IMR-90 (cell line): ENCODE results near the gene UTF1. TPM values are rescaled to one million over a fixed set of nuclear protein-coding genes. Genes with fewer than 3 reads are reported as not detected.

Experiments
- ATAC-seq: fragments of 200-7000 bp; cut with Tn5 transposase; 2 replicates; pipeline ENCODE4 v1.9.1; 2020; ENCODE audit warnings: low read depth, mild to moderate bottlenecking, moderate library complexity
- BruUV-seq: library from RNA; stranded (reverse); fragments of 400-500 nt; replicated peaks from 2 replicates; lab custom pipeline; 2021; lab: Mats Ljungman, UMichigan
- CTCF ChIA-PET: fragments of 300-600 bp; formaldehyde crosslinking; extraction: SDS; loops from one replicate; lab custom pipeline; 2021; ENCODE audit warnings: antibody characterized with exemption; lab: Yijun Ruan, JAX
- POLR2A ChIA-PET: fragments of 300-600 bp; sonication (Branson Sonifier 250); formaldehyde crosslinking; loops from one replicate; lab custom pipeline; 2022; ENCODE audit warnings: antibody characterized with exemption; ENCODE audit not compliant: unreplicated experiment; lab: Charles Lee
- DNase-seq: peaks from one replicate; pipeline ENCODE4 v3.0.0; 2013
- H2AFZ ChIP-seq: replicated peaks from 2 replicates; pipeline ENCODE3; 2013; ENCODE audit warnings: low read length, mild to moderate bottlenecking; ENCODE audit not compliant: poor library complexity
- H2AK5ac ChIP-seq: 2 replicates; pipeline ENCODE4 v1.6.1; 2013; ENCODE audit warnings: low read depth, low read length, inconsistent platforms
- H2AK9ac ChIP-seq: replicated peaks from 2 replicates; pipeline ENCODE3; 2013; ENCODE audit warnings: mild to moderate bottlenecking, low read depth, low read length, moderate library complexity; ENCODE audit not compliant: poor library complexity
- H2BK120ac ChIP-seq: 2 replicates; pipeline ENCODE4 v1.6.1; 2013; ENCODE audit warnings: low read depth, low read length, inconsistent platforms
- H2BK15ac ChIP-seq: 3 replicates; pipeline ENCODE4 v1.6.1; 2013; ENCODE audit warnings: low read depth, low read length, inconsistent platforms
- H2BK20ac ChIP-seq: 2 replicates; pipeline ENCODE4 v1.6.1; 2013; ENCODE audit warnings: low read depth, mild to moderate bottlenecking, inconsistent platforms, low read length, moderate library complexity
- H2BK5ac ChIP-seq: 2 replicates; pipeline ENCODE4 v1.6.1; 2013; ENCODE audit warnings: mild to moderate bottlenecking, low read depth, low read length, inconsistent platforms; ENCODE audit not compliant: poor library complexity, severe bottlenecking
- H3K14ac ChIP-seq: replicated peaks from 2 replicates; pipeline ENCODE4 v1.6.1; 2013; ENCODE audit warnings: low read depth, low read length, inconsistent platforms
- H3K18ac ChIP-seq: 2 replicates; pipeline ENCODE4 v1.6.1; 2013; ENCODE audit warnings: low read depth, low read length, control low read depth
- H3K23ac ChIP-seq: 2 replicates; pipeline ENCODE4 v1.6.1; 2013; ENCODE audit warnings: low read depth, low read length, inconsistent platforms
- H3K27ac ChIP-seq: 2 replicates; pipeline ENCODE4 v1.5.1; 2013; ENCODE audit warnings: mild to moderate bottlenecking, control low read depth, low read length; ENCODE audit not compliant: insufficient read depth
- H3K27me3 ChIP-seq: 2 replicates; pipeline ENCODE4 v1.6.1; 2013; ENCODE audit warnings: low read length; ENCODE audit not compliant: control insufficient read depth, insufficient read depth
- H3K36me3 ChIP-seq: 2 replicates; pipeline ENCODE4 v1.6.1; 2013; ENCODE audit warnings: low read length, mixed read lengths; ENCODE audit not compliant: control insufficient read depth, insufficient read depth
- H3K4ac ChIP-seq: 2 replicates; pipeline ENCODE4 v1.6.1; 2013; ENCODE audit warnings: low read depth, low read length, inconsistent platforms
- H3K4me1 ChIP-seq: 2 replicates; pipeline ENCODE4 v1.6.1; 2013; ENCODE audit warnings: low read length, mixed read lengths; ENCODE audit not compliant: control insufficient read depth, insufficient read depth
- H3K4me2 ChIP-seq: 2 replicates; pipeline ENCODE4 v1.6.1; 2013; ENCODE audit warnings: low read depth, mild to moderate bottlenecking, control low read depth, low read length, moderate library complexity
- H3K4me3 ChIP-seq: 2 replicates; pipeline ENCODE4 v1.5.1; 2013; ENCODE audit warnings: low read depth, mild to moderate bottlenecking, control low read depth, low read length, moderate library complexity; ENCODE audit not compliant: insufficient read depth
- H3K56ac ChIP-seq: 2 replicates; pipeline ENCODE4 v1.6.1; 2013; ENCODE audit warnings: low read length, inconsistent platforms; ENCODE audit not compliant: insufficient read depth; ENCODE audit errors: extremely low read depth
- H3K79me1 ChIP-seq, 2 experiments: 2 replicates each; pipeline ENCODE4 v1.6.1; 2013; ENCODE audit warnings: low read length in 2 of 2, inconsistent platforms in 1 of 2, low read depth in 1 of 2
- H3K9ac ChIP-seq: 2 replicates; pipeline ENCODE4 v1.6.1; 2013; ENCODE audit warnings: low read depth, low read length, control low read depth
- H3K9me1 ChIP-seq: 2 replicates; pipeline ENCODE4 v1.6.1; 2013; ENCODE audit warnings: low read length, inconsistent platforms; ENCODE audit not compliant: insufficient read depth
- H3K9me3 ChIP-seq: 2 replicates; pipeline ENCODE4 v1.6.1; 2013; ENCODE audit warnings: low read length; ENCODE audit not compliant: control insufficient read depth, insufficient read depth
- H4K20me1 ChIP-seq: 2 replicates; pipeline ENCODE4 v1.6.1; 2013; ENCODE audit warnings: low read length, inconsistent platforms; ENCODE audit not compliant: insufficient read depth
- H4K5ac ChIP-seq: 2 replicates; pipeline ENCODE4 v1.6.1; 2013; ENCODE audit warnings: mild to moderate bottlenecking, low read depth, low read length, control low read depth
- H4K8ac ChIP-seq, 2 experiments: 2 replicates each; pipeline ENCODE4 v1.6.1; 2013; ENCODE audit warnings: low read depth in 2 of 2, low read length in 2 of 2, control low read depth in 1 of 2, inconsistent platforms in 1 of 2
- H4K91ac ChIP-seq: 2 replicates; pipeline ENCODE4 v1.6.1; 2013; ENCODE audit warnings: low read depth, low read length, inconsistent platforms; ENCODE audit not compliant: insufficient read depth
- BHLHE40 ChIP-seq: fragments of 150-350 bp; IDR thresholded peaks from 2 replicates; pipeline ENCODE4 v1.6.1; 2016; ENCODE audit warnings: mild to moderate bottlenecking, low read depth, low read length
- CEBPB ChIP-seq: IDR thresholded peaks from 2 replicates; pipeline ENCODE4 v1.6.1; 2012; ENCODE audit warnings: low read depth, low read length, improper control_type of control experiment
- CHD1 ChIP-seq: IDR thresholded peaks from 2 replicates; pipeline ENCODE4 v1.6.1; 2012; ENCODE audit warnings: low read depth, low read length, improper control_type of control experiment
- CTCF ChIP-seq: conservative IDR thresholded peaks from 2 replicates; pipeline ENCODE4 v1.5.1; 2012; ENCODE audit warnings: mild to moderate bottlenecking, low read depth, low read length, improper control_type of control experiment
- ELK1 ChIP-seq: fragments of 150-350 bp; IDR thresholded peaks from 2 replicates; pipeline ENCODE4 v1.6.1; 2016; ENCODE audit warnings: low read depth, mild to moderate bottlenecking, low read length, moderate library complexity, borderline replicate concordance
- FOS ChIP-seq: fragments of 150-350 bp; IDR thresholded peaks from 2 replicates; pipeline ENCODE4 v1.6.1; 2016; ENCODE audit warnings: low read depth, low read length
- MAFK ChIP-seq: IDR thresholded peaks from 2 replicates; pipeline ENCODE4 v1.6.1; 2012; ENCODE audit warnings: low read depth, low read length, improper control_type of control experiment
- MAZ ChIP-seq: IDR thresholded peaks from 2 replicates; pipeline ENCODE4 v1.6.1; 2012; ENCODE audit warnings: low read depth, mild to moderate bottlenecking, low read length, improper control_type of control experiment, moderate library complexity, borderline replicate concordance
- MXI1 ChIP-seq: IDR thresholded peaks from 2 replicates; pipeline ENCODE4 v1.6.1; 2012; ENCODE audit warnings: low read depth, mild to moderate bottlenecking, low read length, moderate library complexity, borderline replicate concordance
- NFE2L2 ChIP-seq: fragments of 150-350 bp; IDR thresholded peaks from 2 replicates; pipeline ENCODE4 v1.6.1; 2016; ENCODE audit warnings: low read depth, mild to moderate bottlenecking, low read length
- POLR2A ChIP-seq: IDR thresholded peaks from 2 replicates; pipeline ENCODE4 v1.6.1; 2012; ENCODE audit warnings: mild to moderate bottlenecking, low read depth, low read length
- RAD21 ChIP-seq: IDR thresholded peaks from 2 replicates; pipeline ENCODE4 v1.6.1; 2012; ENCODE audit warnings: low read length, improper control_type of control experiment
- RCOR1 ChIP-seq: IDR thresholded peaks from 2 replicates; pipeline ENCODE4 v1.6.1; 2012; ENCODE audit warnings: mild to moderate bottlenecking, low read length, improper control_type of control experiment; ENCODE audit not compliant: insufficient replicate concordance
- RFX5 ChIP-seq: IDR thresholded peaks from 2 replicates; pipeline ENCODE4 v1.8.0; 2012; ENCODE audit warnings: low read depth, mild to moderate bottlenecking, low read length, moderate library complexity
- SMC3 ChIP-seq: fragments of 150-350 bp; IDR thresholded peaks from 2 replicates; pipeline ENCODE4 v1.6.1; 2016; ENCODE audit warnings: low read depth, mild to moderate bottlenecking, antibody characterized with exemption, low read length, moderate library complexity
- USF2 ChIP-seq: fragments of 150-350 bp; IDR thresholded peaks from 2 replicates; pipeline ENCODE4 v1.6.1; 2017; ENCODE audit warnings: mild to moderate bottlenecking, antibody characterized with exemption, low read length, low read depth
- WGBS, 2 experiments: methylation state at CpG; one replicate each; pipeline versions ENCODE4 v1.1.5 to v1.1.7; 2013; ENCODE audit warnings: missing lambda C conversion rate in 2 of 2; ENCODE audit not compliant: insufficient read length in 1 of 2; ENCODE audit errors: extremely low coverage in 2 of 2; 5-methylcytosine and 5-hydroxymethylcytosine counted together
- dilution Hi-C: fragments of 300-500 bp; cut with HindIII; formaldehyde crosslinking; loops from one replicate; pipeline ENCODE4 v1.14.3; 2018; ENCODE audit warnings: low sequenced_read_pairs; ENCODE audit not compliant: unreplicated experiment
- in situ Hi-C: fragments of 300-500 bp; cut with MboI; formaldehyde crosslinking; loops from 3 replicates; pipeline ENCODE4 v1.14.3; 2019; ENCODE audit warnings: low sequenced_read_pairs, inconsistent platforms, mixed read lengths
- intact Hi-C: fragments of 100-400 bp; cut with micrococcal nuclease; formaldehyde crosslinking; loops from 2 replicates; pipeline ENCODE4 v1.10.0; 2022
- polyA plus RNA-seq, 3 experiments: library from polyadenylated mRNA; depleted of rRNA; stranded (reverse); fragments of >200 nt; gene quantifications; 2 replicates each; pipeline ENCODE4 v1.2.3, GENCODE V29; 2012; ENCODE audit warnings: low replicate concordance in 1 of 3
- total RNA-seq: library from RNA; depleted of rRNA; stranded (reverse); fragments of >200 nt; gene quantifications from 2 replicates; pipeline ENCODE4 v1.2.3, GENCODE V29; 2012

UTF1 gene
- total and polyA plus RNA-seq, 2 of the 4 experiments (the other 2 are of a cell fraction) = not detected

- WGBS, 2 experiments = 60% methylated on average over 1 of the region's 17 CpGs; no CpG with 5 or more reads in 1 of the 2 experiments
- Histone ChIP-seq H3K4me3 (no peak overlapping the region), H4K20me1 (no peaks in the 10 kb centered on the region), H2AK9ac (no peak overlapping the region), H2AK5ac (no peak overlapping the region), H3K23ac (no peak overlapping the region), H3K4me1 (no peaks in the 10 kb centered on the region), H3K27ac (no peak overlapping the region), H2BK15ac (no peak overlapping the region), H2BK120ac (no peak overlapping the region), H3K79me1 (no peaks in the 10 kb centered on the region), H2AFZ (no peak overlapping the region), H2BK20ac (no peak overlapping the region), H3K14ac (no peak overlapping the region), H3K27me3 (no peaks in the 10 kb centered on the region), H3K9me1 (no peaks in the 10 kb centered on the region), H3K4ac (no peak overlapping the region), H2BK5ac (no peak overlapping the region), H4K5ac (no peak overlapping the region), H4K8ac (no peak overlapping the region), H3K4me2 (no peak overlapping the region), H3K56ac (no peak overlapping the region), H3K9me3 (no peaks in the 10 kb centered on the region), H3K18ac (no peak overlapping the region), H3K36me3 (no peaks in the 10 kb centered on the region), H3K9ac (no peak overlapping the region), H4K91ac (no peak overlapping the region)
- TF ChIP-seq POLR2A = no peak
- no peak for TF ChIP-seq CTCF
- TF ChIP-seq USF2 = no peak
- TF ChIP-seq MAZ = no peak
- TF ChIP-seq ELK1 = no peak
- TF ChIP-seq RAD21 = no peak
- no peak for TF ChIP-seq RFX5
- no peak for TF ChIP-seq MAFK
- TF ChIP-seq FOS = no peak
- TF ChIP-seq CHD1 = no peak
- TF ChIP-seq RCOR1 = no peak
- no peak for TF ChIP-seq MXI1
- TF ChIP-seq NFE2L2 = no peak
- TF ChIP-seq BHLHE40 = no peak
- TF ChIP-seq SMC3 = no peak
- no peak for TF ChIP-seq CEBPB
- POLR2A ChIA-PET = no interaction called here
- no TSS peak for BruUV-seq
- DNase-seq (no peak), ATAC-seq (no peak)
- dilution Hi-C loops (no loop called here), intact Hi-C loops (no loop called here), in situ Hi-C loops (no loop called here)
- CTCF ChIA-PET = no interaction called here
These were observed 22.4 kb upstream of the UTF1 start for GRCh38 chr10:133207627-133208026.
